Colonic mucosa (tissue), 4 donors: Measurements from ENCODE around the gene ERF. TPM values are rescaled to one million over a fixed set of nuclear protein-coding genes. Genes with fewer than 3 reads are reported as not detected.
A peak's percentile ranks its signal among the peaks of the same experiment; 100 is the strongest.

Source experiments
- DNase-seq: peaks from one replicate; pipeline ENCODE4 v3.0.0-alpha.2; 2020
- H3K27ac ChIP-seq: fragments of 200-600 bp; one replicate; pipeline ENCODE4 v1.8.0; 2021
- H3K27me3 ChIP-seq: fragments of 200-600 bp; one replicate; pipeline ENCODE4 v1.8.0; 2021
- H3K36me3 ChIP-seq: fragments of 200-600 bp; one replicate; pipeline ENCODE4 v1.8.0; 2021
- H3K4me1 ChIP-seq: fragments of 200-600 bp; one replicate; pipeline ENCODE4 v1.8.0; 2021; ENCODE audit warnings: mild to moderate bottlenecking
- H3K4me3 ChIP-seq: fragments of 200-600 bp; one replicate; pipeline ENCODE4 v1.8.0; 2021
- H3K9ac ChIP-seq, 2 donors: one replicate each; pipeline ENCODE4 v1.7.0; 2013; ENCODE audit warnings: control low read depth in 2 of 2, low read depth in 2 of 2, low read length in 2 of 2
- H3K9me3 ChIP-seq: fragments of 200-600 bp; one replicate; pipeline ENCODE4 v1.8.0; 2021
- CTCF ChIP-seq: fragments of 200-600 bp; IDR thresholded peaks from one replicate; pipeline ENCODE4 v1.8.0; 2022; ENCODE audit warnings: antibody characterized with exemption, mild to moderate bottlenecking
- intact Hi-C: fragments of 100-400 bp; cut with DNase I; formaldehyde crosslinking; loops from one replicate; pipeline ENCODE4 v1.14.1; 2022
- total RNA-seq, 2 donors: library from RNA; stranded (reverse); fragmentation: NEBNext Ultra II Directional in 1 of 2; extraction: Animal tissue kit (Norgen Biotek cat#: 25700) in 1 of 2; gene quantifications; one replicate each; pipeline ENCODE4 v1.2.1, GENCODE V29; 2021
- donor health status: healthy.
- donor health status: DM: no; HTN: no; CAD: no.
- donor health status: DM: no; HTN: no; CAD: no.

ERF gene
- total RNA-seq, 2 donors from 2014 or later: 46.7 to 57.3 TPM

DNA sequence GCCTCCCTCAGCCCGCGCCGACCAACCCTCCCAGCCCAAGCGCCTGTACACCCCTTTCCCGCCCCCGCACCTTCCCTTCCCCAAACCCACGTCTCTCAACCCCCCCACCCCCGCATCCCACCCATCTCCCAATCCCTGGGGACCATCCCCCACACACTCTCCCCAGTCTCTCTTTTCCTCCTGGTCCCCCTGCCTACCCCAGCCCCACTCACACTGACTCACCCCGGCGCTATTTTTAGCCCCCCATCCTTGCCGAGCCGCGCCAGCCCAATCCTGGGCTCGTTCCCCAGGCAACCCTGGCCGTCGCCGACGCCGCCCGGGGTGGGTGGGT is 25.9 kb upstream of the ERF start:
- TF ChIP-seq CTCF: no peak
- H3K9ac ChIP-seq: peak overlapping the region; percentile 80 to 81
- H3K4me1 ChIP-seq: peaks cover 40% of the 10 kb centered on the region
- peak; percentile 52 for DNase-seq
- intact Hi-C loops: no loop called here
- no peaks in the 10 kb centered on the region for H3K9me3 ChIP-seq
- H3K27ac ChIP-seq: peak overlapping the region; percentile 92
- peak overlapping the region; percentile 73 for H3K4me3 ChIP-seq
- no peaks in the 10 kb centered on the region for H3K36me3 ChIP-seq
- no peaks in the 10 kb centered on the region for H3K27me3 ChIP-seq

DNA sequence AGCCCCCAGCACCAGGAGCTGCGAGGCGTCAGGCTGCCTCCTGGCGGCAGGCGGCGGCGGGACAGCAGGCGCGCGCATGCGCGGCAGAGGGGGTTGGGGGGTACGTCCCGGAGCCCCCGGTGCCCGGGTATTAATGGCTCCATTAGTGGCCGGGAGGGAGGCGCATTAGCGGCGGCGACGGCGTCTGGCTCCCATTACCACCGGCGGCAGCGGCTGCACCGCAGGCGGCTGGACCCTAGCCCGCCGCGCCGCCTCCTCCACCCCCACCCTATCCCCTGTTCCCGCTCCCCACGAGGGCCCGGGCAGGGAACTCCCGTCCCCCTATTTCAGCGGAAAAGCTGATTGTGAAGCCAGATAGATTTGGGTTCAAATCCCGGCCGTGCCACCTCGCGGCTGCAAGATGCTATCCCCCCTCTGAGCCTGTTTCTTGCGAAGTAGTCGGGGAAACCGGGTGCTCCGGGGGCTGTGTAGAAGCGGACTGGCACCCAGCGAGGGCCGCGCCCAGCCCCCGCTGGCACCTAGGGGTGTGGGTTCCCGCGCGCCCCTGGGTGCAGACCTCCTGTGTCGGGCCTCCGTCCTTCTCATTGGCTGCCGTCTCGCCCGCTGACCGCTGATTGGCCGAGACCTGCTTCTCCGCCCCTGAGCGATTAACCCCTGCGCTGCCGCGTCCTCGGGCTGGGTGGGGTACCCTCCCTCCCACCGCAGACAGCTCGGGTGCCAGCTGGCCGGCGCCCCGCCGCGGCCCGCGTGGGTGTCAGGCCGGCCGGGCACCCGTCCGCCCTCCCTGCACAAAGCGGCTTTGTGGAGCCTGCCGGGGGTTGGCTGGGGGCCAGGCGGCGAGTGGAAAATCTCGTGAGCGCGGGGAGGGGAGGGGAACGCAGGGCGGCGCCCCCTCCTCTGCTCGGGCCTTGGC is 25.2 kb upstream of the ERF start:
- no peaks in the 10 kb centered on the region for H3K36me3 ChIP-seq
- peak overlapping the region; percentile 80 to 81 for H3K9ac ChIP-seq
- peak overlapping the region; percentile 92 for H3K27ac ChIP-seq
- H3K4me3 ChIP-seq: peak overlapping the region; percentile 73
- TF ChIP-seq CTCF: peak; percentile 82
- H3K9me3 ChIP-seq: no peaks in the 10 kb centered on the region
- H3K4me1 ChIP-seq: peaks cover 34% of the 10 kb centered on the region
- no peaks in the 10 kb centered on the region for H3K27me3 ChIP-seq
- DNase-seq: peak; percentile 94
- intact Hi-C loops: loop anchor here (2.0 kb wide), 1 partner anchor 33 kb away; no protein-coding TSS in a partner anchor

- intact Hi-C loops: loop anchor here (2.0 kb wide), 1 partner anchor 33 kb away; no protein-coding TSS in a partner anchor
- no peaks in the 10 kb centered on the region for H3K9me3 ChIP-seq
- H3K4me1 ChIP-seq: peaks cover 28% of the 10 kb centered on the region
- peak overlapping the region; percentile 73 for H3K4me3 ChIP-seq
- peak overlapping the region; percentile 80 to 81 for H3K9ac ChIP-seq
- H3K36me3 ChIP-seq: no peaks in the 10 kb centered on the region
- TF ChIP-seq CTCF: no peak
- H3K27ac ChIP-seq: peak overlapping the region; percentile 92
- no peak for DNase-seq
- no peaks in the 10 kb centered on the region for H3K27me3 ChIP-seq
Measured at GRCh38 chr19:42279155-42279901, 24.4 kb upstream of the ERF start.

- Histone ChIP-seq H3K9me3 (no peaks in the 10 kb centered on the region), H3K4me1 (peaks cover 28% of the 10 kb centered on the region), H3K4me3 (no peak overlapping the region), H3K9ac (peak overlapping the region; percentile 49 to 81), H3K27me3 (no peaks in the 10 kb centered on the region), H3K27ac (peak overlapping the region; percentile 9), H3K36me3 (no peaks in the 10 kb centered on the region)
- DNase-seq: peak; percentile 54
- TF ChIP-seq CTCF: no peak
- intact Hi-C loops: loop anchor here (2.0 kb wide), 1 partner anchor 32 kb away; no protein-coding TSS in a partner anchor
Measured at GRCh38 chr19:42278452-42279154, 23.7 kb upstream of the ERF start.
